HCT116 (cell line): Measurements from ENCODE around the gene SNAP47. TPM values are rescaled to one million over a fixed set of nuclear protein-coding genes. Genes with fewer than 3 reads are reported as not detected.

Experiments used
- ATAC-seq: fragments of 200-7000 bp; cut with Tn5 transposase; 2 replicates; pipeline ENCODE4 v1.9.1; 2020; ENCODE audit warnings: mild to moderate bottlenecking, moderate library complexity
- BruUV-seq: library from RNA; stranded (reverse); fragments of 400-500 nt; replicated peaks from 2 replicates; lab custom pipeline; 2021; lab: Mats Ljungman, UMichigan
- CTCF ChIA-PET: fragments of 300-600 bp; sonication (Branson Sonifier 250); formaldehyde crosslinking; loops from one replicate; lab custom pipeline; 2021; ENCODE audit warnings: antibody characterized with exemption; lab: Charles Lee
- POLR2A ChIA-PET: fragments of 300-600, 350-600 bp; sonication (Branson Sonifier 250); formaldehyde crosslinking; loops from one replicate; lab custom pipeline; 2021; ENCODE audit warnings: antibody characterized with exemption; lab: Charles Lee
- RAD21 ChIA-PET, 2 experiments: fragments of 300-600 bp; sonication (Branson Sonifier 250); formaldehyde crosslinking; loops; one replicate each; lab custom pipeline; 2023; ENCODE audit warnings: low total read pairs in 2 of 2; ENCODE audit not compliant: uncharacterized antibody in 2 of 2, unreplicated experiment in 2 of 2, low non-redundant PET in 1 of 2; lab: Charles Lee
- DNase-seq: peaks from one replicate; pipeline ENCODE4 v3.0.0-alpha.2; 2010; ENCODE audit warnings: low read depth, low spot score
- H2AFZ ChIP-seq: fragments of 200-600 bp; shearing (Covaris generic), sonication (generic); 2 replicates; pipeline ENCODE4 v1.6.1; 2017; ENCODE audit warnings: low read depth, mixed run types, mixed read lengths, antibody characterized with exemption, low read length; ENCODE audit not compliant: poor library complexity, severe bottlenecking
- H3K27ac ChIP-seq: 2 replicates; pipeline ENCODE4 v1.5.1; 2012; ENCODE audit warnings: low read depth, low read length
- H3K27me3 ChIP-seq: fragments of 200-600 bp; sonication (generic); 2 replicates; pipeline ENCODE4 v1.6.1; 2016; ENCODE audit warnings: mixed run types, low read length, mixed read lengths; ENCODE audit not compliant: insufficient read depth
- H3K36me3 ChIP-seq, 2 experiments: fragments of 200-500 bp in 1 of 2; fragments of 200-600 bp in 1 of 2; sonication (Bioruptor generic) in 1 of 2; sonication (generic) in 1 of 2; 2 replicates each; pipeline versions ENCODE4 v1.5.1 to v1.6.1; 2014 to 2016; ENCODE audit warnings: low read length in 2 of 2, inconsistent platforms in 1 of 2, mixed read lengths in 1 of 2, mixed run types in 1 of 2; ENCODE audit not compliant: insufficient read depth in 2 of 2, control insufficient read depth in 1 of 2
- H3K4me1 ChIP-seq, 2 experiments: fragments of 200-600 bp in 1 of 2; sonication (generic) in 1 of 2; 2 replicates each; pipeline versions ENCODE4 v1.5.1 to v1.6.1; 2012 to 2017; ENCODE audit warnings: low read length in 2 of 2, inconsistent platforms in 1 of 2, mild to moderate bottlenecking in 1 of 2, mixed read lengths in 1 of 2, mixed run types in 1 of 2, moderate library complexity in 1 of 2; ENCODE audit not compliant: insufficient read depth in 2 of 2, control insufficient read depth in 1 of 2
- H3K4me2 ChIP-seq: fragments of 200-600 bp; sonication (generic); 2 replicates; pipeline ENCODE4 v1.6.1; 2017; ENCODE audit warnings: mixed run types, low read length, mixed read lengths
- H3K4me3 ChIP-seq, 2 experiments: fragments of 200-600 bp in 1 of 2; sonication (generic) in 1 of 2; replicated peaks in 1 of 2; 2 replicates each; pipeline ENCODE4 v1.5.1; 2011 to 2016; ENCODE audit warnings: low read length in 2 of 2, control low read depth in 1 of 2, low read depth in 1 of 2, mild to moderate bottlenecking in 1 of 2, mixed read lengths in 1 of 2, mixed run types in 1 of 2
- H3K79me2 ChIP-seq: fragments of 200-600 bp; sonication (generic); 2 replicates; pipeline ENCODE4 v1.6.1; 2017; ENCODE audit warnings: mild to moderate bottlenecking, mixed run types, low read length, moderate library complexity, mixed read lengths; ENCODE audit not compliant: insufficient read depth
- H3K9ac ChIP-seq: fragments of 200-600 bp; sonication (generic); 2 replicates; pipeline ENCODE4 v1.6.1; 2016; ENCODE audit warnings: low read length, mixed read lengths
- H3K9me2 ChIP-seq: fragments of 200-600 bp; sonication (generic), shearing (Covaris generic); 2 replicates; pipeline ENCODE4 v1.6.1; 2017; ENCODE audit warnings: mixed run types, mild to moderate bottlenecking, moderate library complexity; ENCODE audit not compliant: insufficient read depth
- H3K9me3 ChIP-seq, 2 experiments: fragments of 200-500 bp in 1 of 2; fragments of 200-600 bp in 1 of 2; sonication (Bioruptor generic) in 1 of 2; sonication (generic) in 1 of 2; 2 replicates each; pipeline ENCODE4 v1.6.1; 2014 to 2017; ENCODE audit warnings: low read length in 2 of 2, mixed read lengths in 2 of 2, inconsistent platforms in 1 of 2, low read depth in 1 of 2, mild to moderate bottlenecking in 1 of 2, mixed run types in 1 of 2, moderate library complexity in 1 of 2; ENCODE audit not compliant: control insufficient read depth in 1 of 2, insufficient read depth in 1 of 2
- H4K20me1 ChIP-seq: fragments of 200-600 bp; sonication (generic), shearing (Covaris generic); 2 replicates; pipeline ENCODE4 v1.6.1; 2017; ENCODE audit warnings: mixed run types, mild to moderate bottlenecking, moderate library complexity; ENCODE audit not compliant: insufficient read depth
- CBX3 ChIP-seq: IDR thresholded peaks from 2 replicates; pipeline ENCODE4 v1.6.1; 2012; ENCODE audit warnings: low read depth
- CEBPB ChIP-seq: IDR thresholded peaks from 2 replicates; pipeline ENCODE4 v1.6.1; 2012; ENCODE audit warnings: low read depth
- EZH2 ChIP-seq: fragments of 200-600 bp; sonication (generic); IDR thresholded peaks from 2 replicates; pipeline ENCODE4 v1.6.1; 2017; ENCODE audit warnings: antibody characterized with exemption, mixed run types
- EZH2phosphoT487 ChIP-seq: fragments of 200-600 bp; IDR thresholded peaks from 2 replicates; pipeline ENCODE4 v1.6.1; 2018; ENCODE audit warnings: antibody characterized with exemption, borderline replicate concordance
- FOSL1 ChIP-seq: IDR thresholded peaks from 2 replicates; pipeline ENCODE4 v1.6.1; 2012; ENCODE audit warnings: low read depth
- JUND ChIP-seq: IDR thresholded peaks from 2 replicates; pipeline ENCODE4 v1.6.1; 2012
- POLR2AphosphoS5 ChIP-seq: IDR thresholded peaks from 2 replicates; pipeline ENCODE4 v1.6.1; 2011; ENCODE audit warnings: mild to moderate bottlenecking, low read depth, low read length, moderate library complexity
- SIN3A ChIP-seq: IDR thresholded peaks from 2 replicates; pipeline ENCODE4 v1.6.1; 2012; ENCODE audit warnings: low read depth
- SRF ChIP-seq: IDR thresholded peaks from 2 replicates; pipeline ENCODE4 v1.6.1; 2012; ENCODE audit warnings: low read depth
- TCF7L2 ChIP-seq: IDR thresholded peaks from 2 replicates; pipeline ENCODE4 v1.7.0; 2011; ENCODE audit warnings: borderline replicate concordance, inconsistent platforms; ENCODE audit not compliant: insufficient read depth, insufficient read length; ENCODE audit errors: extremely low read depth
- YY1 ChIP-seq: IDR thresholded peaks from 2 replicates; pipeline ENCODE4 v1.6.1; 2011; ENCODE audit warnings: low read length, low read depth, moderate library complexity, mild to moderate bottlenecking; ENCODE audit not compliant: insufficient replicate concordance; ENCODE audit errors: extremely low read depth
- ZFX ChIP-seq: fragments of 450-650 bp; IDR thresholded peaks from 2 replicates; pipeline ENCODE4 v1.6.1; 2017
- ZNF274 ChIP-seq: fragments of 200-500 bp; sonication (Bioruptor generic); IDR thresholded peaks from 2 replicates; pipeline ENCODE4 v1.6.1; 2014; ENCODE audit warnings: mild to moderate bottlenecking, low read depth, low read length, inconsistent platforms
- intact Hi-C: fragments of 100-400 bp; cut with micrococcal nuclease; formaldehyde crosslinking; loops from 2 replicates; pipeline ENCODE4 v1.10.0; 2022
- total RNA-seq: library from RNA; stranded (reverse); gene quantifications from one replicate; pipeline ENCODE4 v1.2.1, GENCODE V29; 2021; ENCODE audit not compliant: unreplicated experiment
- TF ChIP-seq, protein P1 (sequence below): IDR thresholded peaks from 2 replicates; pipeline ENCODE4 v1.6.1; 2012
- TF ChIP-seq, protein P2 (sequence below): IDR thresholded peaks from 2 replicates; pipeline ENCODE4 v1.6.1; 2012
- TF ChIP-seq, protein P3 (sequence below): IDR thresholded peaks from 2 replicates; pipeline ENCODE4 v1.6.1; 2011; ENCODE audit warnings: mild to moderate bottlenecking, low read length, moderate library complexity; ENCODE audit not compliant: insufficient replicate concordance; ENCODE audit errors: extremely low read depth

Gene SNAP47
- total RNA-seq, 1 experiment from 2014 or later = 37.9 TPM

DNA sequence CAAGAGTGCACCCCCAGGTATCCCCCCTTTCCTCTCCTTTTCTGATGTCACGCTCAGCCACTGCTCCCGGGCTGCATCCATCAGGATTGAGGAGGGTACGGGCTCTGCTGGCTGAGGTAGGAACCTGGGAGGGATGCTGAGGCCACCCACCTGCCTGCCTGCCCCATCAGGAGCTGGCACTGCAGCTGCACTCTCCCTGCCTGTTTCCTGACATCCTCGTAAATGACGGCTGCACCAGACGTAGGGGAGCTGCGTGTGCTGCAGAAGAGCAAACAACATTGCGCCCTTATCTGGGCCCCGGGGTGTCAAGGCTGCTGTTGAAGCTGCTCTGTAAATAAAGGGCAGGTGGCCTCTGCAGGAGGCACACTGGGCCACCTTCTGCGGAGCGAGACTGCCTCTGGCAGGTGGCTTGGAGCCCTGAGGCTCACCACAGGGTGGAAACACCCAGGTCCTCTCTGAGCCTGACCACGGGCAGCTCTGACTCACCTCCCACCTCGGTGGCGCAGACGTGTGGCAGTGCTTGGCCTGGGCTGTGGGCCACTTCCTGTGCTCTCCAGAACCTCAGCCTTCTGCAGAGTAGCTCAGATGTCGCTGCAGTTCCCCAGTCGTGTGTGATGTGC, 30.9 kb downstream of the SNAP47 start:
- no peaks in the 10 kb centered on the region for H3K9me3 ChIP-seq
- ChIA-PET POLR2A (no interaction called here), CTCF (interaction anchor here (1.1 kb wide), 1 partner anchor 187 kb away, joined by 3 read pairs; no protein-coding TSS in a partner anchor)
- H3K9me2 ChIP-seq = no peaks in the 10 kb centered on the region
- peaks cover 29% of the 10 kb centered on the region; the same call in 1 of the 2 replicates for H3K79me2 ChIP-seq
- H3K36me3 ChIP-seq = peaks cover 11 to 23% of the 10 kb centered on the region in 2 experiments; a peak in 3 of 4 replicates
- no peak overlapping the region for H3K9ac ChIP-seq
- H3K4me2 ChIP-seq = no peak overlapping the region
- peaks cover 3 to 18% of the 10 kb centered on the region in 2 experiments; a peak in 2 of 4 replicates for H3K4me1 ChIP-seq
- no peak overlapping the region for H2AFZ ChIP-seq
- no peaks in the 10 kb centered on the region for H4K20me1 ChIP-seq
- H3K27ac ChIP-seq = no peak overlapping the region
- TF ChIP-seq FOSL1 = no peak
- TF ChIP-seq SIN3A = no peak
- no peak for TF ChIP-seq YY1
- TF ChIP-seq TCF7L2 = no peak
- TF ChIP-seq POLR2AphosphoS5 = no peak
- no peak for TF ChIP-seq CBX3
- TF ChIP-seq EZH2 = no peak
- TF ChIP-seq, protein P1, sequence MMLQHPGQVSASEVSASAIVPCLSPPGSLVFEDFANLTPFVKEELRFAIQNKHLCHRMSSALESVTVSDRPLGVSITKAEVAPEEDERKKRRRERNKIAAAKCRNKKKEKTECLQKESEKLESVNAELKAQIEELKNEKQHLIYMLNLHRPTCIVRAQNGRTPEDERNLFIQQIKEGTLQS = no peak
- TF ChIP-seq, all 23 proteins: peak for 0
- intact Hi-C loops = loop anchor here (10.0 kb wide), 1 partner anchor 309 kb away; no protein-coding TSS in a partner anchor
- Histone ChIP-seq H3K4me3 (no peak overlapping the region), H3K27me3 (no peaks in the 10 kb centered on the region)
- DNase-seq (no peak), ATAC-seq (no peak)
- RAD21 ChIA-PET = no interaction called here
- no TSS peak for BruUV-seq

DNA sequence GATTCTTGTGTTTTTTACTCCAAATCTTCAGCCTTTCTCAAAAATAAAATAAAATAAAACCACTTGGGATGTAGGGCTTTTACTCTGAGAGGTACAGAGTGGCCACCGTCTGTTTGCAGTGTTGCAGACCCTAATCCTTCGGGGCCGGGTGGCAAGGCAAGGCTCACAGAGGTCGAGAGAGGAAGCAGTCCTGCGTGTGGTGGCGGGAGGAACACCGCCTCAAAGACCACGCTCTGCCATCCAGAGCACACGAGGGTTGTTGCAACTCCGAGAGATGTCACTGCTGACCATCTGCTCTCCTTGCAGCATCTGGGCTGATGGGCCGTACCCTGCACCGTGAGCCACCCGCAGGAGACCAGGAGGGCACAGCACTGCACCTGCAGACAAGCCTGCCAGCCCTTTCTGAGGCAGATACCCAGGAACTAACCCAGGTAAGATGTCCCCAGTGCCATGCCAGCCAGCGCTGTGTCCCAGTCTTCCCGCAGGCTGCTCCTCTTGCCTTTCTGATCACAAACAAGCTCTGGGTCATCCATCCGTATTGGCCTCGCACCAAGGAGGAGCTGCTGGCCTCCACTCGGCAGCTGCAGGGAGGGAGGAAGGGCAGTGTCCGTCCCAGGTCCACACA, 31.5 kb downstream of the SNAP47 start:
- Histone ChIP-seq H3K79me2 (peaks cover 29% of the 10 kb centered on the region; the same call in 1 of the 2 replicates), H3K4me1 (peaks cover 3 to 18% of the 10 kb centered on the region in 2 experiments; a peak in 2 of 4 replicates), H3K9me2 (no peaks in the 10 kb centered on the region), H3K27ac (no peak overlapping the region), H3K4me2 (no peak overlapping the region), H3K36me3 (peaks cover 11 to 20% of the 10 kb centered on the region in 2 experiments; a peak in 3 of 4 replicates), H3K4me3 (no peak overlapping the region), H3K27me3 (no peaks in the 10 kb centered on the region), H2AFZ (no peak overlapping the region), H3K9me3 (no peaks in the 10 kb centered on the region), H4K20me1 (no peaks in the 10 kb centered on the region), H3K9ac (no peak overlapping the region)
- ChIA-PET CTCF (no interaction called here), RAD21 (no interaction called here), POLR2A (no interaction called here)
- no TSS peak for BruUV-seq
- no peak for ATAC-seq
- no peak for DNase-seq
- intact Hi-C loops = loop anchor here (10.0 kb wide), 1 partner anchor 308 kb away; no protein-coding TSS in a partner anchor
- TF ChIP-seq SIN3A (no peak), ZFX (no peak), ZNF274 (no peak), FOSL1 (no peak), SRF (no peak), CEBPB (no peak), EZH2phosphoT487 (no peak), JUND (no peak)
- TF ChIP-seq, protein P2, sequence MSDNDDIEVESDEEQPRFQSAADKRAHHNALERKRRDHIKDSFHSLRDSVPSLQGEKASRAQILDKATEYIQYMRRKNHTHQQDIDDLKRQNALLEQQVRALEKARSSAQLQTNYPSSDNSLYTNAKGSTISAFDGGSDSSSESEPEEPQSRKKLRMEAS = no peak
- TF ChIP-seq, protein P1 = no peak
- TF ChIP-seq, protein P3, sequence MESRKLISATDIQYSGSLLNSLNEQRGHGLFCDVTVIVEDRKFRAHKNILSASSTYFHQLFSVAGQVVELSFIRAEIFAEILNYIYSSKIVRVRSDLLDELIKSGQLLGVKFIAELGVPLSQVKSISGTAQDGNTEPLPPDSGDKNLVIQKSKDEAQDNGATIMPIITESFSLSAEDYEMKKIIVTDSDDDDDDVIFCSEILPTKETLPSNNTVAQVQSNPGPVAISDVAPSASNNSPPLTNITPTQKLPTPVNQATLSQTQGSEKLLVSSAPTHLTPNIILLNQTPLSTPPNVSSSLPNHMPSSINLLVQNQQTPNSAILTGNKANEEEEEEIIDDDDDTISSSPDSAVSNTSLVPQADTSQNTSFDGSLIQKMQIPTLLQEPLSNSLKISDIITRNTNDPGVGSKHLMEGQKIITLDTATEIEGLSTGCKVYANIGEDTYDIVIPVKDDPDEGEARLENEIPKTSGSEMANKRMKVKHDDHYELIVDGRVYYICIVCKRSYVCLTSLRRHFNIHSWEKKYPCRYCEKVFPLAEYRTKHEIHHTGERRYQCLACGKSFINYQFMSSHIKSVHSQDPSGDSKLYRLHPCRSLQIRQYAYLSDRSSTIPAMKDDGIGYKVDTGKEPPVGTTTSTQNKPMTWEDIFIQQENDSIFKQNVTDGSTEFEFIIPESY = no peak
